SK-N-DZ (cell line): Measurements from ENCODE around the gene SUPT3H.
"Not testable (repeated sequence)": the region's sequence is repeated elsewhere in the genome, so short reads cannot be mapped to it uniquely, and the experiment has no call there.

ENCODE experiments used
- DNase-seq: peaks from one replicate; pipeline ENCODE4 v3.0.0-alpha.2; 2015; ENCODE audit warnings: low spot score

SUPT3H gene

DNA sequence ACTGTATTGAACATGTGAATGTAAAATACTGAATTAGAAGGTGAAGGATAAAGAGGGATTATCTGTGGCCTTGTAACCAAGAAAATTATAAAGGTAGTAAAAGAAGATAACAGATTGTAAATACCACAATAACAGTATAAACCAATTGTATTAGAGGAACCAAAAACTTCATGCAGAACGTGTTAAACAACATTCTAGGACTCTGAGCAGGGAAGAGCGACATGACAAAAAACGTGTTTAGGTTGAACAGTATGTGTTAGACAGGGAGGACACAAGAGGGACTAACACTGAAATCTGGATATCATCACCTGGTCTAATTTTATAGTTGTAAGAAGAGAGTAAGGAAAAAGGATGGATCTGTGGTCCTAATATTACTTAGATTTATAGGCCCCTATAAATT, 308.6 kb downstream of the SUPT3H start:
- DNase-seq = no peak

- not testable (repeated sequence) for DNase-seq
Measured at GRCh38 chr6:45067446-45067845, 310.3 kb downstream of the SUPT3H start.

DNA sequence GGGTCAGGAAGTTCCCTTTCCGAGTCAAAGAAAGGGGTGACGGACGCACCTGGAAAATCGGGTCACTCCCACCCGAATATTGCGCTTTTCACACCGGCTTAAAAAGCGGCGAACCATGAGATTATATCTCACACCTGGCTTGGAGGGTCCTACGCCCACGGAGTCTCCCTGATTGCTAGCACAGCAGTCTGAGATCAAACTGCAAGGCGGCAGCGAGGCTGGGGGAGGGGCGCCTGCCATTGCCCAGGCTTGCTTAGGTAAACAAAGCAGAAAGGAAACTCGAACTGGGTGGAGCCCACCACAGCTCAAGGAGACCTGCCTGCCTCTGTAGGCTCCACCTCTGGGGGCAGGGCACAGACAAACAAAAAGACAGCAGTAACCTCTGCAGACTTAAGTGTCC, 315.1 kb downstream of the SUPT3H start:
- DNase-seq = not testable (repeated sequence)

GRCh38 chr6:45057711-45058110, 320.0 kb downstream of the SUPT3H start:
- DNase-seq = no peak

DNA sequence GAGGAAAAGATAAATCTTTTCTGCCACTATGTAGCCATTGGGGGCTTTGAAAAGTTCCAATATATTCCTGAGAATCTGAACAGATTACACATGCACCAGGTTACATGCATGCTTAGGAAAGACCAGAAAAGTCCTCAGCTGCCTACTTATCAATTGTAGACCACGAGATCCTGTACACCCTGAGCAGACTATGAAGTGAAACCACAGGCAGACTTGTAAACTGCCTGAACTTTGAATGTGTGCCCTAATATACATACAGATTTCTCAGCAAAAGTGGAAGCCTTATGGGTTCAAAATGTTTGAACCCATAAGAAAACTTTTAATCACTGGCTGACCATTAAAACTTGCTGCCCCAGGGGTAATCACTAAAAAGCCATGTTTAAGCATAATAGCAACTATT, 323.1 kb downstream of the SUPT3H start:
- DNase-seq = no peak

- DNase-seq = no peak
Measured at GRCh38 chr6:45052325-45052724, 325.4 kb downstream of the SUPT3H start.

DNA sequence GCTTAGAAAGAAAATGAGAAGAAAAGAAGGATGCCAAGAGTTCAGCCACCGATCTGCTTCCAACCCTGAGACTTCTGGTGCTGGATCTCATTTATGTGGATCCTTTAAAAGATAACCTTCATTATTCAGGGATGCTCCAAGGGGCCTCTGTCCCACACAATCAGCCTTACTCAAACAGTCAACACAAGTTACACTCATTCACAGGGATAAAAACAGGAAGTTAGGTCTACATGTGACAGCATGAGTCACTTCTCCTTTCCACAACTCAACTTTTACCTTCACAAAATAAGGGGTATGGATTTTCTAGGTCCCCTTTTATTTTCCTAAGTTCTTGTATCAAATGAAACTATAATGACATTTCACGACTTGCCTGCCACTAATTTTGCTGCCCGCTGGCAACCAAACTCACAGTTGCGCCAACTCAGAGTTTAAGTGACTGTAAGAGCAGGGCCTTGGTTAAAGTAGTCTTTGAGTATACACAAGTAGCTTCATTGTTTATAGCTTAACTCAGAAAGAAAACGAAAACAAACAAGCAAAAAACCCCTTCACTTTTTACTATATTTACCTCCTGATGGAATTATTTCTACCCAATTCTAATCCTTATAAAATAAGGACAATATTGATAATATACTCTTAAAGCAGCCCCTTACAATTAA, 328.4 kb downstream of the SUPT3H start:
- no peak for DNase-seq

GRCh38 chr6:45047573-45047972, 330.2 kb downstream of the SUPT3H start:
- DNase-seq = no peak

- DNase-seq = no peak
Measured at GRCh38 chr6:45045253-45045601, 332.5 kb downstream of the SUPT3H start.

DNA sequence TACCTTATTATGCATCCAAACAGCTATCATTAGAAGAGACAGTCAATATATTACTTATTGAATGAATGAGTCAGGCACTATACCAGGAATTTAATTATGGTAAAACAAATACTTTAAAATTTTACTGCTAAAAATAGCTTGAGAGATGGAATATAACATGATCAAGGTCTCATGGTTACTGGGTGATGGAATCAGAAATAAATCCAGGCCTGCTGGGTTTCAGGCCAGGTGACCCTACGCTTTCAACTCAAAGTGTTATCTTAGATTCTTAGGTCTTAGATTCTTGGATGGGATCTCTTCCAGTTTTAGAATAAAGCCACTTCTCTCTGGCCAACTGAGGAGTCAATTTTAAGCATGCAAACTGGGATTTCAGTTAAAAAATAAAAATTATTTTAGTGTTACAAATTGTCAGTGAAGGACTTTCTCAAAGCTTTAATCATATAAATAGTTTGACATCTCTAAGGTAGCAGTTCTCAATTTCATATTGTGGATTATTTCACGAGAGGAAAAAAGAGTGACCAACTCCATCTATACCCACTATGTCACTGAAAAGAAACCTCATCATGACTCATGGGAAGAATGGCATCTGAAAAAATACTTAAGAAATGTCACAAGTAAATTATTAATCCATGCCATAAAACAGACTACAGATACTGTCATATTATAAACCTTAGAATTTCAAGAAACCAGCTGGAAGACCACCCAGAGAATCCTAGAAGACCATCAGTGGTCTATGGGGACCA, 333.1 kb downstream of the SUPT3H start:
- no peak for DNase-seq

- DNase-seq = no peak
Measured at GRCh38 chr6:45044086-45044485, 333.6 kb downstream of the SUPT3H start.

DNA sequence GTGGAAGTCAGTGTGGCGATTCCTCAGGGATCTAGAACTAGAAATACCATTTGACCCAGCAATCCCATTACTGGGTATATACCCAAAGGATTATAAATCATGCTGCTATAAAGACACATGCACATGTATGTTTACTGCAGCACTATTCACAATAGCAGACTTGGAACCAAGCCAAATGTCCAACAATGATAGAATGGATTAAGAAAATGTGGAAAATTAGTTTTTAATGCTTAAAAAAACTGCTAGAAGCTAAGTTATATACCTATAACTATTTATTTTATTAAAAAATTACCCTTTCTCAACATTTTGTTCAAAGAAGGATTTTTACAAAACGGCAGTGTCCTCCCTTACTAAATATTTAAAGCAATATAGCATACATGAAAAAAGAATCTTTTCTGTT, 335.1 kb downstream of the SUPT3H start:
- DNase-seq = not testable (repeated sequence)

- DNase-seq = no peak
Measured at GRCh38 chr6:45038226-45038625, 339.5 kb downstream of the SUPT3H start.

DNA sequence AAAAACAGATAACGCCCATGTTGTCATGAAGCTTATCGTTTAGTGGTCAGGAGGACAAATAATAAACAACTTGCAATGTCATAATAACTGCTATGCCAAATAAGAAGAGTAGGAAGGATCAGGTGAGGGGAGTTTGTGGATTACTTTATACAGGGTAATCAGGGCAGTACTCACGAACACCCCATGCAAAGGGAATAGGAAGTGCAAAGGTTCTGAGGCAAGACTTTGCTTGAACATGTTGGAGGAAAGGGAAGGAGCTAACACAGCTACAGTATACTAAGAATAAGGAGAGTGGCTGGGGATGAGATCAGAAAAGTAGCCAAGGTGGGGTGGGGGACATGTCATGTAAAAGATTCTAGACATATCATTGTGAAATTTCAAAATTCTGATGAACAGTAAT, 341.6 kb downstream of the SUPT3H start:
- DNase-seq = no peak

- no peak for DNase-seq
Measured at GRCh38 chr6:45032426-45032825, 345.3 kb downstream of the SUPT3H start.

DNA sequence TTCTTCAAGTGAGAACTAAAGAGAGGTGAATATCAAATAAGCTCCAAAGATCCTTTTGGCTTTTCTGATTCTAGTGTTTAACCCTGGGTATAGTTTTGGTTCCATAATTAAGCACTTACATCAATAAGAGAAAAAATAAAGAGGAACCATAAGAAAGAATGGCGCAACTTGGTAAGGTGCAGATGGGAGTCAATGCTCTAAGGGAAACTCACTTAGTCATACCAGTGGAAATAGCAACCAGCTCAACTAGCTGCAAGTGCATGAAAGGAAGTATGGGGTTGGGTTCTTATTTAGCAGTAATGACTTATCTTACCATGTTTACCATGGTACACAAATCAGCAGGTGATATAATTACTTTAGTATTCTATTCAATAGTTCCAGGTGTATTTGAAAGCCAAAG, 346.1 kb downstream of the SUPT3H start:
- DNase-seq = no peak

DNA sequence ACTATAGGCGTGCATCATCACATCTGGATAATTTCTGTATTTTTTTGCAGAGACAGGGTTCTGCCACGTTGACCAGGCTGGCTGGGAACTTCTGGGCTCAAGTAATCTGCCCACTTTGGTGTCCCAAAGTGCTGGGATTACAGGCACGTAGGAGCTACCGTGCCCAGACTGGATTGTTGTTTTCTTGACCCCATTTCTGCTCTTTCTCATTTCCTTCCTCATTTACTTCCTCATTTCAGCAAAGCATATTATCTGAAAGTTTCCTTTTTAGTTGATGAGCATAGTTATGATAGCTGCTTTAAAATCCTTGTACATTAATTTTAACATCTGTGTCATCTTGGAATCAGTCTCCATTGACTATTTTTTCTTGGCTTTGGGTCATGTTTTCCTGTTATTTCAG, 350.6 kb downstream of the SUPT3H start:
- DNase-seq = no peak

DNA sequence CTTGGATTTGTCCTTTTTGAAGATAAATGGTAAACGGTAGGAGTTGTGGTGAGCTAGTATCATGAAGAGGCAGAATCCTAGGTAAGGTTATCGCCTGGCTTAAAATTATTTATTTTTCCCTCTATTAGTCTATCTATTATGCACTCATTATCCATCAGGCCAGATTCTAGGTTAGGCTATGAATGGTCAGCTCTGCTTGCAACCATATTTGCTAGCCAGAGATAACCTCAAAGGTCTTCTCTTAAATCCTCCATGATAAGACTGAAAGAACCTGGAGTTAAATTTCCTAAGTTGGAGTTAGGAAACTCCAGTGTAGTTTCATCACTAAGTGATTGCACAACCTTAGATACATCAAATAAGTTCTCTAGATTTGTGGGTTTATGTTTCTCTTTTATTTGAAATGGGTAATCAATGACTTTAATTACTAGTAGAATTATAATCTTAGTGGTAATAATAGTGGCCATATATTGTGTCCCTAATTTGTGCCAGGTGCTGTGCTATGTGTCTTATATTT, 351.7 kb downstream of the SUPT3H start:
- DNase-seq = no peak

DNA sequence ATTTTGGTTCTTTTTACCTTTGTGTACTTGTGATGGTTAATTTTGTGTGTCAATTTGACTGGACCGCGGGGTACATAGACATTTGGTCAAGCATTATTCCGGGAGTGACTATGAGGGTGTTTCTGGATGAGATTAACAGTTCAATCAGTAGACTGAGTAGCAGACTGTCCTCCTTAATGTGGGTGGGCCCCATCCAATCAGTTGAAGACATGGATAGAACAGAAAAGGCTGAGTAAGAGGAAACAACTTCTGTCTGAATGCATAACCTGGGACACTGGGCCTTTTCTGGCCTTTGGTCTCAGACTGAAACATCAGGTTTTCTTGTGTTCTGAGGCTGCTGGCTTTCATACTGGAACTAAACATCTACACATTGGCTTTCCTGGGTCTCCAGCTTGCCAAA, 353.1 kb downstream of the SUPT3H start:
- DNase-seq = no peak

DNA sequence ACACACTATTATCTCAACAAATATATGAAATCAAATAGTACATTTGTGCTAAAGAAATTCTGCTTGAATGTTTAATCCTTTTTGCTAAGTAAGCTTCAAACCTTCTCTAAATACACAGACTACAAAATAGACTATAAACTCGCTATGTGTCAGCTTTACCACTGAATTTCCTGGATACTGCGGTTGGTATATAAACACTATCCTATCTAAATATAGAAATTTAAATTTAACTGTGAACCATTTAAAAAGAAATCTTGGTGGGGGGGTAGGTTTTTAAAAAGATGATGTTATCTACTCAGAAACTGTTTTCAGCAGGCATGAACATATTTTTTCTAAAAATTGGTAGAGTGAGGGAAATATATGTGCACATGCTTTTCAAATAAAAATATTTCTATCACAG, 356.1 kb downstream of the SUPT3H start:
- DNase-seq = no peak

- DNase-seq = no peak
Measured at GRCh38 chr6:45012687-45013086, 365.0 kb downstream of the SUPT3H start.

- no peak for DNase-seq
Measured at GRCh38 chr6:45009576-45009975, 368.2 kb downstream of the SUPT3H start.

DNA sequence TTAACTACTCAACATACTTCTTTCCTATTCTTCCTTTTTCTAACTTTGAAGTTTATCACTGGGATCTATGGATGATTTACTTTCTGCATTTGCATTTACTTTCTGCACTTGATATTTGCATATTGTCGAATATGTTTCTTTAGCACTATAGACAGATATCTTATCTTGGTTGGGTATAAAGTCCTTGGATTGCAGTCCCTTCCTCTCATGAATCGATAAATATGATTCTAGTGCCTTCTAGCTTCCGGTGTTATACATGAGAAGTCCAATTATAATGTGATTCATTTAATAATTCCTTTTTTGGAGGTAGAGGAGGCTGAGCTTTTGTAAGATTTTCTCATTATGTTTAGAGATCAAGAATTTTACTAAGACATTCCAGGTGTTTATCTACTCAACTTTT, 370.8 kb downstream of the SUPT3H start:
- no peak for DNase-seq
